Measurements from ENCODE around the gene SNAPC4. TPM values are rescaled to one million over a fixed set of nuclear protein-coding genes. Genes with fewer than 3 reads are reported as not detected.
"Not testable (repeated sequence)": the region's sequence is repeated elsewhere in the genome, so short reads cannot be mapped to it uniquely, and the experiment has no call there.

SNAPC4 gene
- total and polyA plus RNA-seq, 2 of the 8 experiments (the other 6 are each of a cell fraction or from before 2014, with no cell fraction given) = 6.9 to 18.1 TPM

- H3K9ac ChIP-seq (replicated peaks in 1 of 4; ENCODE audit: extremely low read depth in 1 of 4, low read depth in 3 of 4, low read length in 3 of 4); H2BK20ac ChIP-seq (ENCODE audit: low read length); H2BK5ac ChIP-seq (ENCODE audit: low read depth, low read length); H3K18ac ChIP-seq (ENCODE audit: extremely low read depth, low read length); H4K8ac ChIP-seq (ENCODE audit: extremely low read depth, insufficient read depth, low read length); H3K9me3 ChIP-seq (ENCODE audit: insufficient read depth in 2 of 2, low read depth in 1 of 2, low read length in 1 of 2); H3K56ac ChIP-seq (replicated peaks; ENCODE audit: insufficient read length, low read depth, low read length); H4K20me1 ChIP-seq (replicated peaks in 1 of 2; ENCODE audit: control insufficient read depth in 1 of 2, insufficient read depth in 2 of 2, low read length in 2 of 2); H2BK12ac ChIP-seq (ENCODE audit: low read depth, low read length); H2AK5ac ChIP-seq (ENCODE audit: low read depth, low read length); H3K27me3 ChIP-seq (replicated peaks in 1 of 4; ENCODE audit: control insufficient read depth in 3 of 4, extremely low read depth in 1 of 4, insufficient read depth in 3 of 4, low read length in 3 of 4); H3K4me2 ChIP-seq (ENCODE audit: insufficient read depth in 1 of 2, low read depth in 2 of 2, low read length in 2 of 2); H3K4me3 ChIP-seq (ENCODE audit: extremely low read depth in 1 of 4, insufficient read depth in 2 of 4, low read depth in 3 of 4, low read length in 4 of 4); H3K23ac ChIP-seq (ENCODE audit: insufficient read length); DNase-seq (ENCODE audit: low read depth in 1 of 2, low spot score in 2 of 2); H3K4ac ChIP-seq (replicated peaks; ENCODE audit: insufficient read length, low read depth, low read length); H3K4me1 ChIP-seq (replicated peaks in 1 of 4; ENCODE audit: control insufficient read depth in 3 of 4, insufficient read depth in 4 of 4, low read length in 3 of 4); FAIRE-seq; H2BK120ac ChIP-seq (replicated peaks; ENCODE audit: low read depth, low read length); H4K5ac ChIP-seq (ENCODE audit: insufficient read length, low read depth, low read length); H2AFZ ChIP-seq (ENCODE audit: low read length); H3K23me2 ChIP-seq (ENCODE audit: low read depth, low read length); H3K27ac ChIP-seq (ENCODE audit: low read depth, low read length); H4K91ac ChIP-seq (replicated peaks; ENCODE audit: insufficient read length, low read length); H2BK15ac ChIP-seq (ENCODE audit: low read length); H3K14ac ChIP-seq (ENCODE audit: insufficient read length): not testable (repeated sequence)
- Histone ChIP-seq H3K79me2 (ENCODE audit: control insufficient read depth in 1 of 2, insufficient read depth in 2 of 2, low read length in 2 of 2) (peaks cover 2 to 22% of the 10 kb centered on the region in 2 experiments; a peak in 3 of 4 replicates), H3K36me3 (ENCODE audit: control insufficient read depth in 2 of 4, insufficient read depth in 4 of 4, low read length in 3 of 4) (peaks cover 14 to 53% (median 36%) of the 10 kb centered on the region in 4 experiments; a peak in 7 of 8 replicates), H3K79me1 (ENCODE audit: low read depth, low read length) (peaks cover 13% of the 10 kb centered on the region)
- 94% methylated on average over 10 of the region's 10 CpGs; no CpG with 5 or more reads in 1 of the 2 experiments for WGBS, 2 experiments (ENCODE audit: extremely low coverage in 1 of 2, insufficient coverage in 1 of 2, insufficient read length in 1 of 2, insufficient replicate concordance in 2 of 2, low coverage in 1 of 2, low lambda C conversion rate in 2 of 2, missing lambda C conversion rate in 1 of 2)
- ChIA-PET POLR2A (ENCODE audit: partially characterized antibody) (interaction anchor here (0.8 to 1.6 kb wide), 3 partner anchors 12 to 66 kb away, joined by 3 to 7 read pairs (median 4); no protein-coding TSS in a partner anchor), CTCF (ENCODE audit: partially characterized antibody) (interaction anchor here (1.3 kb wide), 1 partner anchor 288 kb away, joined by 3 read pairs; no protein-coding TSS in a partner anchor)
Measured at GRCh38 chr9:136405904-136406303, 5.9 kb upstream of the SNAPC4 start.
